ENCODE measurements around the gene LDHA. TPM values are rescaled to one million over a fixed set of nuclear protein-coding genes. Genes with fewer than 3 reads are reported as not detected.

Gene LDHA
- total RNA-seq, 1 experiment from 2014 or later = 644 TPM

DNA sequence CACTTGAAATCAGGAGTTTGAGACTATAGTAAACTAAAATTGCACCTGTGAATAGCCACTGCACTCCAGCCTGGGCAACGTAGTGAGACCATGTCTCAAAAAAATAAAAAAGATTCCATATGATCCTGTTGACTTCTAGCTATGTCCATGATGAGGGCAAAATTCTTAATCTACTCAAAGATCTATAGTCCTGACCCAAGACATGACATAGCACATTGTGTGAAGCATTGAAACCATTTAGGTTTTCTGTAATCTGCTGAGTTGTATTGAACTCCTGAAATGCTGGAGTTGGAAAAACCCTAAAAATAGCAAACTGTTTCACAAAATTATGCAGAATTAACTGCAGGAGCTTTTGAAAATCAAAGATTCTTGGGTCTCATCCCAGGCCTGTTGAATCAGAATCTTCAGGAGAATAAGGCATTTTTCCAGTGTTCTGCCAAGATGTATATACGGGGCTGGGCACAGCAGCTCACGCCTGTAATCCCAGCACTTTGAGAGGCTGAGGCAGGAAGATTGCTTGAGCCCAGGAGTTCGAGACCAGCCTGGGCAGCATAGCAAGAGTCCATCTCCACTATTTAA, 29.8 kb upstream of the LDHA start:
- H3K27me3 Mint-ChIP-seq (ENCODE audit: low read depth) = no peaks in the 10 kb centered on the region
- no peak overlapping the region for H3K27ac Mint-ChIP-seq
- H3K4me1 Mint-ChIP-seq = no peaks in the 10 kb centered on the region
- H3K4me3 Mint-ChIP-seq = no peak overlapping the region
- no peak for ATAC-seq
- DNase-seq (ENCODE audit: low spot score) = no peak
- no peaks in the 10 kb centered on the region for H3K9me3 Mint-ChIP-seq
- peaks cover 32% of the 10 kb centered on the region for H3K36me3 Mint-ChIP-seq
- TF ChIP-seq SP1 (CRISPR knock-in tag; conservative IDR thresholded peaks at IDR 0.05) (no peak), CTCF (IDR thresholded peaks at IDR 0.05) (no peak), ZNF232 (CRISPR knock-in tag; IDR thresholded peaks at IDR 0.05) (no peak), ZNF416 (CRISPR knock-in tag; IDR thresholded peaks at IDR 0.05) (no peak), NFE2L1 (CRISPR knock-in tag; IDR thresholded peaks at IDR 0.05) (no peak), ZNF138 (CRISPR knock-in tag; conservative IDR thresholded peaks at IDR 0.05) (no peak), JAZF1 (CRISPR knock-in tag; IDR thresholded peaks at IDR 0.05) (no peak), TP53 (CRISPR knock-in tag; IDR thresholded peaks at IDR 0.05) (no peak), RELA (CRISPR knock-in tag; IDR thresholded peaks at IDR 0.05; ENCODE audit: borderline replicate concordance) (no peak), SOX15 (CRISPR knock-in tag; IDR thresholded peaks at IDR 0.05) (no peak), MXD4 (CRISPR knock-in tag; IDR thresholded peaks at IDR 0.05; ENCODE audit: borderline replicate concordance) (no peak), NR1H2 (CRISPR knock-in tag; IDR thresholded peaks at IDR 0.05) (no peak)
- TF ChIP-seq, protein P1, sequence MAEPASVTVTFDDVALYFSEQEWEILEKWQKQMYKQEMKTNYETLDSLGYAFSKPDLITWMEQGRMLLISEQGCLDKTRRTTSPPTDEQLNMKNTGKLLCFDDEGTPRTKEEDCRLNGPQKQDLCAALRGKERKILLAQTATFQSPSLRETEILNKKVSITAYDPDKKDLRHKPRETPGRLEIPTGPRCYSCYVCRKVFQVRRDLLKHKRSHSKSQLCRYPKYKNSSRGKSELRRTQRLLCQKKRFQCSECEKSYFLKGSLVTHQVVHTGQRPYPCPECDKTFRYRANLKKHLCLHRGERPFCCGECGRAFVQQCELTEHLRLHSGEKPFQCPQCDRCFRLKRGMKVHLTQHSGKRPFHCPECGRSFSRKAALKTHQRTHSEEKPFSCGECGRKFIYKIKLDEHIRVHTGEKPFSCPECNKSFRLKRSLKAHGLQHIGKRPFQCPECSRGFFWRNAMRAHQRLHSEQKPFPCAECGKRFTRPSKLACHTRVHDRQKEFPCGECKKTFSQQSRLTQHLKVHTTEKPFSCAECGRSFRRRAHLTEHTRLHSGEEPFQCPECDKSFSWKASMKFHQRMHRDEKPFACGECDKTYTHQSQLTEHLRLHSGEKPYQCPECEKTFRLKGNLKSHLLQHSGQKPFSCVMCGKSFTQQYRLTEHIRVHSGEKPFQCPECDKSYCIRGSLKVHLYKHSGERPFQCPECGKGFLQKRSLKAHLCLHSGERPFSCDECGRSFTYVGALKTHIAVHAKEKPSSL (CRISPR knock-in tag; conservative IDR thresholded peaks at IDR 0.05) = no peak
- TF ChIP-seq, protein P2, sequence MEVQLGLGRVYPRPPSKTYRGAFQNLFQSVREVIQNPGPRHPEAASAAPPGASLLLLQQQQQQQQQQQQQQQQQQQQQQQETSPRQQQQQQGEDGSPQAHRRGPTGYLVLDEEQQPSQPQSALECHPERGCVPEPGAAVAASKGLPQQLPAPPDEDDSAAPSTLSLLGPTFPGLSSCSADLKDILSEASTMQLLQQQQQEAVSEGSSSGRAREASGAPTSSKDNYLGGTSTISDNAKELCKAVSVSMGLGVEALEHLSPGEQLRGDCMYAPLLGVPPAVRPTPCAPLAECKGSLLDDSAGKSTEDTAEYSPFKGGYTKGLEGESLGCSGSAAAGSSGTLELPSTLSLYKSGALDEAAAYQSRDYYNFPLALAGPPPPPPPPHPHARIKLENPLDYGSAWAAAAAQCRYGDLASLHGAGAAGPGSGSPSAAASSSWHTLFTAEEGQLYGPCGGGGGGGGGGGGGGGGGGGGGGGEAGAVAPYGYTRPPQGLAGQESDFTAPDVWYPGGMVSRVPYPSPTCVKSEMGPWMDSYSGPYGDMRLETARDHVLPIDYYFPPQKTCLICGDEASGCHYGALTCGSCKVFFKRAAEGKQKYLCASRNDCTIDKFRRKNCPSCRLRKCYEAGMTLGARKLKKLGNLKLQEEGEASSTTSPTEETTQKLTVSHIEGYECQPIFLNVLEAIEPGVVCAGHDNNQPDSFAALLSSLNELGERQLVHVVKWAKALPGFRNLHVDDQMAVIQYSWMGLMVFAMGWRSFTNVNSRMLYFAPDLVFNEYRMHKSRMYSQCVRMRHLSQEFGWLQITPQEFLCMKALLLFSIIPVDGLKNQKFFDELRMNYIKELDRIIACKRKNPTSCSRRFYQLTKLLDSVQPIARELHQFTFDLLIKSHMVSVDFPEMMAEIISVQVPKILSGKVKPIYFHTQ (CRISPR knock-in tag; IDR thresholded peaks at IDR 0.05) = no peak
- TF ChIP-seq, protein P3, sequence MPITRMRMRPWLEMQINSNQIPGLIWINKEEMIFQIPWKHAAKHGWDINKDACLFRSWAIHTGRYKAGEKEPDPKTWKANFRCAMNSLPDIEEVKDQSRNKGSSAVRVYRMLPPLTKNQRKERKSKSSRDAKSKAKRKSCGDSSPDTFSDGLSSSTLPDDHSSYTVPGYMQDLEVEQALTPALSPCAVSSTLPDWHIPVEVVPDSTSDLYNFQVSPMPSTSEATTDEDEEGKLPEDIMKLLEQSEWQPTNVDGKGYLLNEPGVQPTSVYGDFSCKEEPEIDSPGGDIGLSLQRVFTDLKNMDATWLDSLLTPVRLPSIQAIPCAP (CRISPR knock-in tag; IDR thresholded peaks at IDR 0.05) = no peak
- TF ChIP-seq, protein P4, sequence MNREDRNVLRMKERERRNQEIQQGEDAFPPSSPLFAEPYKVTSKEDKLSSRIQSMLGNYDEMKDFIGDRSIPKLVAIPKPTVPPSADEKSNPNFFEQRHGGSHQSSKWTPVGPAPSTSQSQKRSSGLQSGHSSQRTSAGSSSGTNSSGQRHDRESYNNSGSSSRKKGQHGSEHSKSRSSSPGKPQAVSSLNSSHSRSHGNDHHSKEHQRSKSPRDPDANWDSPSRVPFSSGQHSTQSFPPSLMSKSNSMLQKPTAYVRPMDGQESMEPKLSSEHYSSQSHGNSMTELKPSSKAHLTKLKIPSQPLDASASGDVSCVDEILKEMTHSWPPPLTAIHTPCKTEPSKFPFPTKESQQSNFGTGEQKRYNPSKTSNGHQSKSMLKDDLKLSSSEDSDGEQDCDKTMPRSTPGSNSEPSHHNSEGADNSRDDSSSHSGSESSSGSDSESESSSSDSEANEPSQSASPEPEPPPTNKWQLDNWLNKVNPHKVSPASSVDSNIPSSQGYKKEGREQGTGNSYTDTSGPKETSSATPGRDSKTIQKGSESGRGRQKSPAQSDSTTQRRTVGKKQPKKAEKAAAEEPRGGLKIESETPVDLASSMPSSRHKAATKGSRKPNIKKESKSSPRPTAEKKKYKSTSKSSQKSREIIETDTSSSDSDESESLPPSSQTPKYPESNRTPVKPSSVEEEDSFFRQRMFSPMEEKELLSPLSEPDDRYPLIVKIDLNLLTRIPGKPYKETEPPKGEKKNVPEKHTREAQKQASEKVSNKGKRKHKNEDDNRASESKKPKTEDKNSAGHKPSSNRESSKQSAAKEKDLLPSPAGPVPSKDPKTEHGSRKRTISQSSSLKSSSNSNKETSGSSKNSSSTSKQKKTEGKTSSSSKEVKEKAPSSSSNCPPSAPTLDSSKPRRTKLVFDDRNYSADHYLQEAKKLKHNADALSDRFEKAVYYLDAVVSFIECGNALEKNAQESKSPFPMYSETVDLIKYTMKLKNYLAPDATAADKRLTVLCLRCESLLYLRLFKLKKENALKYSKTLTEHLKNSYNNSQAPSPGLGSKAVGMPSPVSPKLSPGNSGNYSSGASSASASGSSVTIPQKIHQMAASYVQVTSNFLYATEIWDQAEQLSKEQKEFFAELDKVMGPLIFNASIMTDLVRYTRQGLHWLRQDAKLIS (CRISPR knock-in tag; IDR thresholded peaks at IDR 0.05; ENCODE audit: borderline replicate concordance) = no peak
- TF ChIP-seq, protein P5, sequence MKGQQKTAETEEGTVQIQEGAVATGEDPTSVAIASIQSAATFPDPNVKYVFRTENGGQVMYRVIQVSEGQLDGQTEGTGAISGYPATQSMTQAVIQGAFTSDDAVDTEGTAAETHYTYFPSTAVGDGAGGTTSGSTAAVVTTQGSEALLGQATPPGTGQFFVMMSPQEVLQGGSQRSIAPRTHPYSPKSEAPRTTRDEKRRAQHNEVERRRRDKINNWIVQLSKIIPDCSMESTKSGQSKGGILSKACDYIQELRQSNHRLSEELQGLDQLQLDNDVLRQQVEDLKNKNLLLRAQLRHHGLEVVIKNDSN (CRISPR knock-in tag; IDR thresholded peaks at IDR 0.05) = no peak
- ChIA-PET POLR2A (no interaction called here), CTCF (interaction anchor here (0.7 kb wide), 1 partner anchor 17 kb away, joined by 3 read pairs; no protein-coding TSS in a partner anchor)

Data from WTC11 (cell line).